HFF-Myc (cell line): Measurements from ENCODE around the gene CCZ1B.
"Not testable (repeated sequence)": the region's sequence is repeated elsewhere in the genome, so short reads cannot be mapped to it uniquely, and the experiment has no call there.

Source experiments
- DNase-seq: peaks from one replicate; pipeline ENCODE4 v3.0.0-alpha.2; 2011; ENCODE audit warnings: low read depth; ENCODE audit errors: extremely low read depth
- H3K4me3 ChIP-seq: replicated peaks from 2 replicates; pipeline ENCODE4 v1.5.1; 2011; ENCODE audit warnings: low read depth, mild to moderate bottlenecking, control low read depth, low read length
- CTCF ChIP-seq: IDR thresholded peaks from 2 replicates; pipeline ENCODE4 v1.5.1; 2012; ENCODE audit warnings: mild to moderate bottlenecking, low read depth, low read length, control low read depth; ENCODE audit errors: missing control alignments

Gene CCZ1B

DNA sequence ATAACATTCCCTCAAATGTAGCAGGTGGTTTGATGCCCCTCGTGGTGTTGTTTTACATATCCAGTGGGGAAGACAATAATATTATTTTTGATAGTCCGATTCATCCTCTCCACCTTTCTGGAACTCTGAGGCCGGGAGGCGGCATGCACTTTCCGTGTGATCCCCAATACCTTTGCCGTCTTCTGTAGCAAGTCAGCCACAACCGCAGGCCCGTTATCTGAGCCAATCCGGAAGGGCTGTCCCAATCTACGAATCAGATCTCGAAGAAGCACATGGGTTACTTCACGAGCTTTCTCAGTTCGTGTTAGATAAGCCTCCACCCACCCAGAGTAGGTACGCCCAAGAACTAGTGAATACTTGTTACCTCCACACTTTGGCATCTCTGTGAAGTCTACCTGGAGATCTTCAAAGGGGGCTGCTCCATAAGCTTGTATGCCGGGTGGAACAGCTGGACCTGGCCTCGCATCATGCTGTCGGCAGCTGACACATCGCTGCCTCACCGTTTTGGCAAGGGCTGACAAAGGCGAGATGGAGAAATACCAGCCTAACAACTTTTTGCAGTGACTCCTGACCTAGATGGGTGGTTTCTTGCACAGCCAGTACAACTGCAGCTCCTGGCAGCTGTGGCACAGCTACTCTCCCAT lies 16.3 kb upstream of the CCZ1B start:
- not testable (repeated sequence) for H3K4me3 ChIP-seq, DNase-seq

GRCh38 chr7:6837081-6837480 lies 11.0 kb upstream of the CCZ1B start:
- H3K4me3 ChIP-seq, DNase-seq: not testable (repeated sequence)

- DNase-seq, H3K4me3 ChIP-seq: not testable (repeated sequence)
Observed at GRCh38 chr7:6835521-6835920, 9.4 kb upstream of the CCZ1B start.

DNA sequence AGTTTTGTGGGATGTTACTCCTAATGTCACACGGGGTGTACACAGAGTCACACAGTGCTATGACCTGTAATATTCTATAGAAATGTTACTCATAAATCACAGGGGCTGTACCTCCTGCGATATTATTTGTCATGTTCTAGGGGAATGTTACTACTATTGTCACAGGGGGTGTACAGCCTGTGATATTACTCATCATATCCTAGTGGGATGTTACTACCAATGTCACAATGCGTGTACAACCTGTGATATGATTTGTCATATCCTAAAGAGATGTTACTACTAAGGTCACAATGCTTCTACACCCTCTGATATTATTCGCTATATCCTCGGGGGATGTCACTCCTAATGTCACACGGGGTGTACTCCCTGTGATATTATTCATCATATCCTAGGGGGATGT lies 7.6 kb upstream of the CCZ1B start:
- no peak for DNase-seq
- H3K4me3 ChIP-seq, result no peak overlapping the region
- no peak for TF ChIP-seq CTCF

GRCh38 chr7:6831018-6831725 lies 5.1 kb upstream of the CCZ1B start:
- no peak for TF ChIP-seq CTCF
- H3K4me3 ChIP-seq, result no peak overlapping the region
- no peak for DNase-seq

GRCh38 chr7:6830026-6830425 lies 4.0 kb upstream of the CCZ1B start:
- DNase-seq, H3K4me3 ChIP-seq: not testable (repeated sequence)

GRCh38 chr7:6829616-6830015 lies 3.5 kb upstream of the CCZ1B start:
- H3K4me3 ChIP-seq, DNase-seq: not testable (repeated sequence)

- not testable (repeated sequence) for H3K4me3 ChIP-seq, DNase-seq
Observed at GRCh38 chr7:6827180-6827579, 1.1 kb upstream of the CCZ1B start.

DNA sequence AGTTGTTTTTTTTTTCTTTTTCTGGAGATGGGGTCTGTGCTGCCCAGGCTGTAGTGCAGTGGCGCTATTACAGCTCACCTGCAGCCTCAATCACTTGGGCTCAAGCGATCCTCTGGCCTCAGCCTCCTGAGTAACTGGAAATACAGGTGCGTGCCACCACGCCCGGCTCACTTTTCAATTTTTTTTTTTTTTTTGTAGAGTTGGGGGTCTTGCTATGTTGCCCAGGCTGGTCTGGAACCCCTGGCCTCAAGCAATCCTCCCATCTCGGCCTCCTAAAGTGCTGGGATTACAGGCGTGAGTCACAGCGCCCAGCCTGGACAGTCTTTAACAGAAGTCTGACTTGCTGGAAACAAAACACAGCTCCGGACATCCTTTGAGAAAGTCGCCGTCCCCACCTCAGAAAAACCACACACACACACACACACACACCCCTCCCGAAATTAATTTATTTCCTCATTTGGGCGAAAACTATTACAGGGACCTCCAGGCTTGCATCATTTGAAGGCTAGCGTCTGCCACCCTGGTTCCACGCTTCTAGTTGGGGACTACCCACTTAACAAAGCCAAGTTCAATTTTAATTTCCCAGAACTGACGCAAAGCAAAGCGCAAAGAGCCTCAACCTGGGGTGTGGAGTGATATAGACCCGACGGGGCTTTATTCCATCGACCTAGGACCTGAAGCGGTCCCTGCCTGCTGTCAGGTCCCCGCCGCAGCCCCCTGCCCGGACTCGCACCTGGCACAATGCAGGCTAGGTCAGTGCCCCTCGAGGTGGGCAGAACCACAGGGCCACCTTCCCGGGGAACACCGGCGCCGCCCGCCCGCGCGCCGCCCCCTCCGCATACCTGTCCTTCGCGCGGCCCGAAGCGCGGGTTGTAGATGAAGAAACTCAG lies 594 bp downstream of the CCZ1B start:
- not testable (repeated sequence) for DNase-seq
- H3K4me3 ChIP-seq, result peak overlapping the region; percentile 42

- H3K4me3 ChIP-seq, DNase-seq: not testable (repeated sequence)
Observed at GRCh38 chr7:6821622-6822021, 4.5 kb downstream of the CCZ1B start.

DNA sequence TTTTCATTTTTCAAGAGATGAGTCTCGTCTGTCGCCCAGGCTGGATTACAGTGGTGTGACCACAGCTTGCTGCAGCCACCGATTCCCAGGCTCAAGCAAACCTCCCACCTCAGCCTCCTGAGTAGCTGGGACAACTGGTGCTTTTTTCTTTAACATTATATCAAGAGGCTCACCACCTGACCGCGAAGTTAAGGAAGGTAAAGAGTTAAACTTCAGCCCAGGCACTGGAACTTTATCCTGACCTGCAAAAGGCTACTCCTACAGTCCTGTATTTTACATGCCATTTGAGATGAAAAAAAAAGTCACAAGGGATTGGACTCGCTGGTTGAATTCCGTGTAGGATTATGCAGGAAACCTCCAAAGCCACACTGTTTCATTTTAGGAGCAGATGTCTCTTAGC lies 10.6 kb downstream of the CCZ1B start:
- H3K4me3 ChIP-seq, DNase-seq: not testable (repeated sequence)

- not testable (repeated sequence) for DNase-seq, H3K4me3 ChIP-seq
Observed at GRCh38 chr7:6813011-6813410, 13.1 kb downstream of the CCZ1B start.

- not testable (repeated sequence) for DNase-seq, H3K4me3 ChIP-seq
Observed at GRCh38 chr7:6807959-6808358, 18.1 kb downstream of the CCZ1B start.

DNA sequence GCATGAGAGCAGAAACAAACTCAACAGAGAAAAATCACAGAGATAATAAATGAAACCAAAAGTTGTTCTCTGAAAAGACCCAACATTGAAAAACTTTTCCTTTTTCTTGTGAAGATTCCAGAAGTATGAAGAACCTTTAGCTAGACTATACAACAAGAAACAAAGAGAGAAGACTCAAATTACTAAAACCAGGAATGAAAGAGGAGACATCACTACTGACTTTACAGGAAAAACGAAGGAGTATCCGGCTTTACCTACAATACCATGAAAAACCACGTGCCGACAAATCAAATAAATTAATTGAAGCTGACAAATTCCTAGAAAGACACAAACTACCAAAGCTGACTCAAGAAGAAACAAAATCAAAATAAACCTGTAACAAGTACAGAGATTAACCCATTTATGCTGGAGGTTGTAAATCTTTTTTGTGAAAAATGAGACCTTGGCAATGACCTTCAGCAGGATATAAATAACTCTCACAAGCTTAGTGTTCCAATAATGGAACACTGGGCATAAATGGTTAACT lies 18.6 kb downstream of the CCZ1B start:
- not testable (repeated sequence) for DNase-seq, H3K4me3 ChIP-seq

DNA sequence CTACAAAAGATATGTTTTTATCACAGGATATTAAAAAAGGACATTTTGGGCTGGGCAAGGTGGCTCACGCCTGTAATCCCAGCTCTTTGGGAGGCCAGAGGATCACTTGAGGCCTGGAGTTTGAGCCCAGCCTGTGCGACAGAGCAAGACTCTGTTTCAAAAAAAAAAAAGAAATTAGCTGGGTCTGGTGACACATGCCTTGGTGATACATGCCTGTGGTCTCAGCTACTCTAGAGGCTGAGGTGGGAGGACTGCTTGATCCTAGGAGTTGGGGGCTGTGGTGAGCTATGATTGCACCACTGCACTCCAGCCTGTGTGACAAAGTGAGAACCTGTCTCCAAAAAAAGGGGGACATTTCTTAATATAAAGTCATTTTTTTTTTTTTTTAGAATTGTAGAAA lies 25.7 kb downstream of the CCZ1B start:
- not testable (repeated sequence) for DNase-seq, H3K4me3 ChIP-seq

- not testable (repeated sequence) for DNase-seq, H3K4me3 ChIP-seq
Observed at GRCh38 chr7:6799887-6800286, 26.2 kb downstream of the CCZ1B start.
